22Rv1 (cell line): ENCODE measurements around the gene NHERF2.

Source experiments
- ZFX ChIP-seq: fragments of 450-650 bp; IDR thresholded peaks from 2 replicates; pipeline ENCODE4 v1.6.1; 2017; ENCODE audit warnings: antibody characterized with exemption, borderline replicate concordance
- TF ChIP-seq, protein P1 (sequence below): fragments of 450-650 bp; IDR thresholded peaks from 2 replicates; pipeline ENCODE4 v1.5.1; 2017; ENCODE audit warnings: mild to moderate bottlenecking

DNA sequence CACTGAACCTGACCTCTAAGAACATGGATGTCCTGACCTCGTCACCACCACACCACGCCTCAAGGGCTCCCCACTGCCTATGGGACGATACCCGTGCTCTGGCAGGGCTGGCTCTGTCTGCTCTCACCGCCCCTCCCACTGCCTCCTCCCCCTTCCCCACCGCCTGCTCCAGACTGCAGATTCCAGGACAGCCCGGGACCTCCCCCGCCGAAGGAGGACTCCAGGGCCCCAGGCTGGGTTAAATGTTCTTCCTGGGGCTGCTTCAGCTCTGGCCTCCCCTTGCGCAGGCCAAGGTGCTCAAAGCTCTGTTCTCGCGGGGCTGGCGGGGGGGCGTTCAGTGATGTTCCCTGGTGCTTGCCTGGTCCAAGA lies 4.0 kb upstream of the NHERF2 start:
- TF ChIP-seq, protein P1, sequence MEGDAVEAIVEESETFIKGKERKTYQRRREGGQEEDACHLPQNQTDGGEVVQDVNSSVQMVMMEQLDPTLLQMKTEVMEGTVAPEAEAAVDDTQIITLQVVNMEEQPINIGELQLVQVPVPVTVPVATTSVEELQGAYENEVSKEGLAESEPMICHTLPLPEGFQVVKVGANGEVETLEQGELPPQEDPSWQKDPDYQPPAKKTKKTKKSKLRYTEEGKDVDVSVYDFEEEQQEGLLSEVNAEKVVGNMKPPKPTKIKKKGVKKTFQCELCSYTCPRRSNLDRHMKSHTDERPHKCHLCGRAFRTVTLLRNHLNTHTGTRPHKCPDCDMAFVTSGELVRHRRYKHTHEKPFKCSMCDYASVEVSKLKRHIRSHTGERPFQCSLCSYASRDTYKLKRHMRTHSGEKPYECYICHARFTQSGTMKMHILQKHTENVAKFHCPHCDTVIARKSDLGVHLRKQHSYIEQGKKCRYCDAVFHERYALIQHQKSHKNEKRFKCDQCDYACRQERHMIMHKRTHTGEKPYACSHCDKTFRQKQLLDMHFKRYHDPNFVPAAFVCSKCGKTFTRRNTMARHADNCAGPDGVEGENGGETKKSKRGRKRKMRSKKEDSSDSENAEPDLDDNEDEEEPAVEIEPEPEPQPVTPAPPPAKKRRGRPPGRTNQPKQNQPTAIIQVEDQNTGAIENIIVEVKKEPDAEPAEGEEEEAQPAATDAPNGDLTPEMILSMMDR = no peak
- no peak for TF ChIP-seq ZFX
